Activated T-cell treated with anti-CD3 and anti-CD28 coated beads for 24 hours (primary cell): ENCODE measurements around the gene DNAJA4.

ENCODE experiments used
- DNase-seq: peaks from one replicate; pipeline ENCODE4 v3.0.0-alpha.2; 2020; ENCODE audit warnings: low read depth

The DNAJA4 gene

DNA sequence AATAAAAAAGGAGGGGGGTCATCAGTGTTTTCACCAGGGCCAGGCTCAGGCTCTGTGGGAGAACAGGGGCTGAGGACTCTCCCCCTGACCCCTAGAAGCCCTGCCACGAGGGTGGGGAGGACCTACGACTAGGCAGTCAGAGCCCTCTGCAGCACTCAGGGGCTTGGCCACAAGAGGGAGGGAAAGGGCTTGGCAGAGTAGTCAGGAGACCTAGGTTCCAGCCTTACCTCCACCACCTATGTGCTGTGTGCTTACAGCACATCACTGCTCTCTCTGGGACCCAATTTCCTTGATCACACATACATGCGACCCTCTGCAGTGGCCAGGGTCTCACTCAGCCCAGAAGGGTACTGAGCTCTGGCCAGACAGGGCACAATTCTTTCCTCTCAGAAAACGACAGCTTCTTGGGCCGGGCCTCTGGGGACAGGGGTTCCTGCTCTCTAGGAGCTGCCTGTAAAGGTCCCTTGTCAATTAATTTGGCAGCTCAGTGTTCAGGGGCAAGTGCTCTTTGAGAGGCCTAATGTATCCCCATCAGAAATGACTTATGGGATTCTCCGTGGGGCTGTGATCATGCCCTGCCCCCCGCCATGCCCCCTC lies 51.4 kb downstream of the DNAJA4 start:
- DNase-seq, result no peak

DNA sequence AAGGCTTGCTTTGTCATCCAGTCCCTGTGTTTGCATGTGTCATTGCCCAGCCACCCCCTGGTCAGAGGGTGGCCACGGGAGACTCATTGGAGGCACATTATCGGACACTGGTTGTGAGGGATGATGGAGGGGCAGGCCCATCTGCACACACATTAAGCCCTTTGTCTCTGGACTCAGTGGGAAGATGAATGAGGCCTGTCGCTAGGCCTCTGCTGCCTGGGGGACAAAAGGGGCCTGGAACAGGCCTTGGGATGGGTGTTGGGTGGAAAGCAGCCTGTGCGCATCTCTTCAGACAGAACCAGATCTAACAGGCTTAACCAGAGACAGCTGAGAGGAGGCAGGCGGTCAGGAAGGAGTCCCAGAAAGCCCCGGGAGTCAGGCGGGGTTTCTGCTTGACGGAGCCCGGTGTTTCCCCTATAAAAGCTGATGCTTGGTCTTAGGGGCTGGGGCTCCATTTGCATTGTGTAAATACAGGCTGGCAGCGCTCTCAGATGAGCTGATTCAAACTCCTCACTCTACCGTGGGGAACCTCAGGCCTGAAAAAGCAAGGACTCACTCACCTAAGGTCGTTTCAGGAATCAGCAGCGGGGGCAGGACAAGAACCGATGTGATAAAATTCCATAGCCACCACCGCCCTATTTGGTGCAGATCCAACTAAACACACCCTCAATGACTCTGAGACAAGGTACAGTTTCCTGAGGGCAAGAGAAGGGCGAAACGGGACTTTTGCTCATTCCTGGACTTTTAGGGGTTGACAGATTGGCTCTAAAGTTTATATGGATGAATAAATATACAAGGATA lies 52.1 kb downstream of the DNAJA4 start:
- DNase-seq, result no peak

DNA sequence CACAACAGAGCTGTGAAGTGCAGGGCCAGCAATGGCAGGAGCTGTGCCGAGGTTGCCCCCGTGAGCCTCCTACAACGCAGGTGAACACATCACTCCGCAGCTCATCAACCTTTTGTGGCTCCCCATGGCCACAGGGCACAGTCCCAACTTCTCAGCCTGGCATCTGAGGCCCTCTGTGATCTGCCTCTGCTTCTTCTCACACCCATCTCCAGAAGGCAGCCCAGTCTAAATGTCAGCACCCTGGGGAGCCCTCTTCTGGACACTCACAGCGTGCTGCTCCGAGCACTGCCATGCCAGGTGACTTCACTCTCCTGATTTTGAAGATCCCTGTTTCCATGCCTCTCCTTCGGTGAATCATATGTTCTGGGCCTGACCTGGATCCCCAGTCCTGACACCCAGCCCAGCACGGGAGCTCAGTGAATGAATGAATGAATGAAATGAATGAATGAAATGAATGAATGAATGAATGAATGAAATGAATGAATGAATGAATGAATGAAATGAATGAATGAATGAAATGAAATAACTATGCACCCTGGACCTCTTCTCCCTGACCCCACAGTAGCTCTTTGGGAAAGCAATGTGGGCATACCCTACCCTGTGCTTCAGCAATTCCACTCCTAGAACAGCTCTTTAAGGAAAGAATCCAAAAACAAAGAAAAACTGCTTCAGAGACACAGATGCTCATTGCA lies 52.9 kb downstream of the DNAJA4 start:
- DNase-seq, result no peak

DNA sequence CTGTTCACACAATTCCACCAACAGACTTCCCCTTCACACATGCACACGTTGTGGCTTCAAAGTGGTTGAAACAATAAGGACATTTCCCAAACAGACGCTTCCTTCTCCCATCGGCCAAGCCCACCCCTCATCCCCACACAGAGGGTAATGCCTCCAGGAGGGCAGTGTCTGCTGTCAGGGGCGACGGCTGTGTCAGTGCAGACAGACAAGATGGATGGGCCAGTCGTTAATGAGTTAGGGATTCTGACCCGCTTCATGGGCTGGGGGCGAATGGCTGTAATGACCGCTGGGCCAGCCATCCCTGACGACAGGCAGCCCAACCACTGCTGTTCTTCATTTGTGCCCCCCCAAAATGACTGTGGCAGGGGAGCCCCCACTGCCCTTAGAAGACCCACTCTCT lies 55.2 kb downstream of the DNAJA4 start:
- no peak for DNase-seq

GRCh38 chr15:78320183-78320582 lies 55.8 kb downstream of the DNAJA4 start:
- DNase-seq, result no peak

- DNase-seq, result no peak
Observed at GRCh38 chr15:78321041-78321570, 56.7 kb downstream of the DNAJA4 start.

GRCh38 chr15:78321786-78322185 lies 57.4 kb downstream of the DNAJA4 start:
- no peak for DNase-seq

GRCh38 chr15:78322243-78322642 lies 57.9 kb downstream of the DNAJA4 start:
- no peak for DNase-seq

- DNase-seq, result no peak
Observed at GRCh38 chr15:78322724-78323521, 58.6 kb downstream of the DNAJA4 start.

DNA sequence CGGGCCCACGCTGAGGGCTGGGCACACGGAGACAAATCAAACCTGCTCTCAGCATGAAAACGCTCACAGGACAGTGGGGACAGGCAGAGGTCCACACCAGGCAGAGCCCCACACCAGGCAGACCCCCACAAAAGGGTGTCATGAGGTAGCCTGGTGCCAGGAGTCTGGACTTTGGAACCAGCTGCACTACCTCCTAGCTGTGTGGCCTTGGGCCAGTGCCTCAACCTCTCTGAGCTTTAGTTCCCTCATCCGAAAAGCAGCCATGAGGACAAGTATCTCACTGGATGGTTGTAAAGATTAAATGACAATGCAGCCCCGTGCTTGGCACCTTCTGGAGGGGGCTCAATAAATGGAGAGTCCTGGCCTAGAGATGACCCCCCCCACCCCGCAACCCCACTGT lies 59.3 kb downstream of the DNAJA4 start:
- no peak for DNase-seq

DNA sequence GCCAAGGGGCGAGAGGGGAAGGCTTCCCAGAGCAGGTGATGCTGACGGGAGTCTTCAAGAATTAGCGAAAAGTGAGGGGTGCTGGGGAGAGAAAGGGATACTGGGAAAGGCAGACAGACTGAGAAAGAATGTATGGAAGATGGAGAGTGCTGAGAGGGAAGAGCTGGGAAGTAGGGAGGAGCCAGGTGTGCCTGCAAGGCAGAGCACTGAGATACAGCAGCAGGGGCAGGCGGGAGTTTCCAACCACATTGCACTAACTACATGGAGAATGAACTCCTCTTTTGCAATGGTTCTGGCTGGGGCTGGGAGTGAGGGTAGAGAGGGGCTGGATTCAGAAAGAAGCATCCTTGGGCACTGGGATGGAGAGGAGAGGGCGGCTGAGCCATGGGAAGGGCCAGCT lies 59.8 kb downstream of the DNAJA4 start:
- DNase-seq, result no peak

DNA sequence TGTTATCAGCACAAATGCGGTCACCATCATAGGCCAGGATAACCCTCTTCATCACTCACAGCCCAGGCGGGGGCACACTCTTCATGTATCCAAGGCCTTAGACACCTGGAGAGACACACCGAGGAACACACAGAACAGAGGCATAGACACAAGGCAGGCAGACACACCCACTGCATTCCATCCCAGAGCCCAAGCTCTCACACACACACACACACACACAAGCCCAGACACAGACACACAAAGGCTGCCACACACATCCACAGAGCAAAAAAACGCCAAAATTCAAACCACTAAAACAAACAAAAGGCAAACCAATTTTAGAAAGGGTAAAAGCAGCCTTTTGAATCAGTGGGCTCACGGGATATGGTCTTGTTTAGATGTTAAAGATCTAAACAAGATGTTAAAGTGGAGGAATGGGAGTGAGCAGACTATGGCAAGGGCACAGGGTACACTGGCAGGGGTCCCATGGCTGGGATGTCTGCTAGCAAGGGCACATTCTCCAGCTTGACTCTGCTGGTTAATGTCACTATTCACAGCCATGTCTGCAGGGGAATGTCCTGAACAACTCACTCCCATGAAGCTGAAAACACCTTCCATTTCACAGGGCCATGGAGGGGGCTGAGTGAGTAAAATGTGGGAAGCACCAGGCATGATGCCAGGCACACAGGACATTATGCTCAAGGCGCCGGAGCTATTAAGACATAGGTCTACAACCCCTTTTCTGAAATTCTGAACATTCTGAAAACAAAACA lies 60.9 kb downstream of the DNAJA4 start:
- DNase-seq, result no peak

- no peak for DNase-seq
Observed at GRCh38 chr15:78327466-78327865, 63.1 kb downstream of the DNAJA4 start.

DNA sequence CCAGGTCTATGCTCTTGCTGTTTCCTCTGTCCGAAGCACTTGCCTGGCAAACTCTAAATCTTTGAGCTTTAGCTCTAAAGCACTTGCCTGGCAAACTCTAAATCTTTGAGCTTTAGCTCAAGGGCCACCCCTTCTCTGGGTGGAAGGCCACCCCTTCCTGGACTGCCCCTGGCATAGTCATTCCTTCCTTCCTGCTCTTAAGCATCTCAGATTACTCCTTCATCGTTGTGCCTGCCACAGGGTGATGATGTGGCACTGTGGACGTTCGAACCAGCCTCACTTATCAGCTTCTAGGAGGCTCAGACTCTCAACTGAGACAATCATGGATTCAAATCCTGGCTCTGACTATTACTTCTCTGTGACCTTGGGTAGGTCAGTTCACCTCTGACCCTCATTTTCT lies 65.3 kb downstream of the DNAJA4 start:
- DNase-seq, result no peak
